HUES6 (cell line): ENCODE data around the gene AP1G1.
A peak's percentile ranks its signal among the peaks of the same experiment; 100 is the strongest.

Source experiments
- H3K27ac ChIP-seq: 2 replicates; pipeline ENCODE4 v1.7.0; 2013; ENCODE audit warnings: low read depth, mild to moderate bottlenecking, low read length, inconsistent platforms
- H3K27me3 ChIP-seq: 2 replicates; pipeline ENCODE4 v1.6.1; 2013; ENCODE audit warnings: low read length; ENCODE audit not compliant: control insufficient read depth, insufficient read depth
- H3K36me3 ChIP-seq: 2 replicates; pipeline ENCODE4 v1.6.1; 2013; ENCODE audit warnings: low read length; ENCODE audit not compliant: control insufficient read depth, insufficient read depth
- H3K4me1 ChIP-seq: 2 replicates; pipeline ENCODE4 v1.6.1; 2013; ENCODE audit warnings: low read length; ENCODE audit not compliant: control insufficient read depth, insufficient read depth
- H3K4me3 ChIP-seq: 2 replicates; pipeline ENCODE4 v1.5.1; 2013; ENCODE audit warnings: low read depth, low read length
- H3K9ac ChIP-seq: one replicate; pipeline ENCODE4 v1.6.1; 2013; ENCODE audit warnings: mild to moderate bottlenecking, low read length
- H3K9me3 ChIP-seq: 2 replicates; pipeline ENCODE4 v1.6.1; 2013; ENCODE audit warnings: low read depth, low read length; ENCODE audit not compliant: control insufficient read depth, insufficient read depth

AP1G1 gene

GRCh38 chr16:71724320-71724751 is 84.3 kb downstream of the AP1G1 start, which contains the start of gene PHLPP2:
Gene PHLPP2, minus strand, starts transcription at chr16:71724701. Its CDS starts 9,906 bp downstream, at chr16:71714795.
- 0 out of 2 replicates have a peak, but pooled peaks cover under 1% of the 10 kb centered on the region for H3K36me3 ChIP-seq
- no peak within 1 kb of the TSS for H3K27ac ChIP-seq
- H3K9me3 ChIP-seq, result no peaks in the 10 kb centered on the region
- H3K9ac ChIP-seq, result peak within 1 kb of the TSS; percentile 88
- peak within 1 kb of the TSS; percentile 98 for H3K4me3 ChIP-seq
- H3K4me1 ChIP-seq, result peaks cover 6% of the 10 kb centered on the region
- peaks cover 17% of the 10 kb centered on the region for H3K27me3 ChIP-seq

- H3K27me3 ChIP-seq, result peaks cover 17% of the 10 kb centered on the region
- H3K36me3 ChIP-seq, result 0 out of 2 replicates have a peak, but pooled peaks cover 3% of the 10 kb centered on the region
- peak overlapping the region; percentile 88 for H3K9ac ChIP-seq
- H3K9me3 ChIP-seq, result no peaks in the 10 kb centered on the region
- peaks cover 9% of the 10 kb centered on the region for H3K4me1 ChIP-seq
- H3K27ac ChIP-seq, result peak overlapping the region; percentile 67; the same call in 1 of the 2 replicates
- H3K4me3 ChIP-seq, result peak overlapping the region; percentile 98
These were observed 84.9 kb downstream of the AP1G1 start for GRCh38 chr16:71723537-71724319.

GRCh38 chr16:71722801-71723536 is 85.7 kb downstream of the AP1G1 start:
- Histone ChIP-seq H3K27ac (peak overlapping the region; percentile 67; the same call in 1 of the 2 replicates), H3K4me1 (peaks cover 9% of the 10 kb centered on the region), H3K36me3 (0 out of 2 replicates have a peak, but pooled peaks cover 3% of the 10 kb centered on the region), H3K9me3 (no peaks in the 10 kb centered on the region), H3K4me3 (peak overlapping the region; percentile 98), H3K27me3 (peaks cover 17% of the 10 kb centered on the region), H3K9ac (peak overlapping the region; percentile 88)

- Histone ChIP-seq H3K27ac (no peak overlapping the region), H3K27me3 (peaks cover 17% of the 10 kb centered on the region), H3K4me1 (peaks cover 9% of the 10 kb centered on the region), H3K9ac (no peak overlapping the region), H3K4me3 (no peak overlapping the region), H3K9me3 (no peaks in the 10 kb centered on the region), H3K36me3 (peaks cover 5% of the 10 kb centered on the region; the same call in 1 of the 2 replicates)
These were observed 87.4 kb downstream of the AP1G1 start for GRCh38 chr16:71721066-71721740.

- Histone ChIP-seq H3K36me3 (peaks cover 9% of the 10 kb centered on the region; the same call in 1 of the 2 replicates), H3K4me3 (no peak overlapping the region), H3K9me3 (no peaks in the 10 kb centered on the region), H3K4me1 (peaks cover 54% of the 10 kb centered on the region), H3K27me3 (no peaks in the 10 kb centered on the region), H3K9ac (no peak overlapping the region), H3K27ac (no peak overlapping the region)
These were observed 96.1 kb downstream of the AP1G1 start for GRCh38 chr16:71712501-71712900.

GRCh38 chr16:71711789-71712188 is 96.8 kb downstream of the AP1G1 start:
- Histone ChIP-seq H3K4me1 (peaks cover 58% of the 10 kb centered on the region), H3K9me3 (no peaks in the 10 kb centered on the region), H3K4me3 (no peak overlapping the region), H3K9ac (no peak overlapping the region), H3K36me3 (peaks cover 9% of the 10 kb centered on the region; the same call in 1 of the 2 replicates), H3K27ac (no peak overlapping the region), H3K27me3 (no peaks in the 10 kb centered on the region)

GRCh38 chr16:71709229-71709781 is 99.3 kb downstream of the AP1G1 start:
- peak overlapping the region; percentile 7; the same call in 1 of the 2 replicates for H3K27ac ChIP-seq
- H3K4me1 ChIP-seq, result peaks cover 71% of the 10 kb centered on the region
- no peak overlapping the region for H3K4me3 ChIP-seq

GRCh38 chr16:71708696-71709095 is 99.9 kb downstream of the AP1G1 start:
- H3K4me3 ChIP-seq, result no peak overlapping the region
- H3K27me3 ChIP-seq, result no peaks in the 10 kb centered on the region
- H3K36me3 ChIP-seq, result peaks cover 6% of the 10 kb centered on the region; the same call in 1 of the 2 replicates
- no peaks in the 10 kb centered on the region for H3K9me3 ChIP-seq
- peaks cover 71% of the 10 kb centered on the region for H3K4me1 ChIP-seq
- H3K27ac ChIP-seq, result peak overlapping the region; percentile 79
- no peak overlapping the region for H3K9ac ChIP-seq

More at GRCh38 chr16:71709229-71709781, 99.3 kb downstream of the AP1G1 start:
- Histone ChIP-seq H3K9ac (no peak overlapping the region), H3K9me3 (no peaks in the 10 kb centered on the region), H3K36me3 (peaks cover 6% of the 10 kb centered on the region; the same call in 1 of the 2 replicates), H3K27me3 (no peaks in the 10 kb centered on the region)

GRCh38 chr16:71707199-71707598 is 101.4 kb downstream of the AP1G1 start:
- H3K9ac ChIP-seq, result peak overlapping the region; percentile 79

GRCh38 chr16:71706046-71706445 is 102.6 kb downstream of the AP1G1 start:
- H3K27ac ChIP-seq, result peak overlapping the region; percentile 49; the same call in 1 of the 2 replicates
- H3K4me3 ChIP-seq, result peak overlapping the region; percentile 15; the same call in 1 of the 2 replicates
- H3K9ac ChIP-seq, result no peak overlapping the region
- H3K9me3 ChIP-seq, result no peaks in the 10 kb centered on the region
- H3K4me1 ChIP-seq, result peaks cover 45% of the 10 kb centered on the region
- no peaks in the 10 kb centered on the region for H3K27me3 ChIP-seq
- H3K36me3 ChIP-seq, result peaks cover 15% of the 10 kb centered on the region

More at GRCh38 chr16:71707199-71707598, 101.4 kb downstream of the AP1G1 start:
- Histone ChIP-seq H3K27me3 (no peaks in the 10 kb centered on the region), H3K9me3 (no peaks in the 10 kb centered on the region), H3K36me3 (peaks cover 6% of the 10 kb centered on the region), H3K4me3 (peak overlapping the region; percentile 1; the same call in 1 of the 2 replicates), H3K4me1 (peaks cover 56% of the 10 kb centered on the region), H3K27ac (peak overlapping the region; percentile 79)
